NCI-H146 (cell line): ENCODE results near the gene SETD1A.

Source experiments
- DNase-seq: peaks from one replicate; lab custom pipeline; 2025; lab: John Stamatoyannopoulos, UW

SETD1A gene

GRCh38 chr16:30982548-30983288 is 25.2 kb downstream of the SETD1A start:
- no peak for DNase-seq

- DNase-seq = no peak
Measured at GRCh38 chr16:30983289-30983889, 25.8 kb downstream of the SETD1A start.

GRCh38 chr16:30983898-30984610 is 26.5 kb downstream of the SETD1A start:
- no peak for DNase-seq

GRCh38 chr16:30984669-30985400 is 27.3 kb downstream of the SETD1A start, which contains the start of gene HSD3B7:
TSS of gene HSD3B7 (plus strand) at chr16:30985207. CDS start at chr16:30985659, 452 bp downstream.
- peak; percentile 84 for DNase-seq

- peak; percentile 93 for DNase-seq
Measured at GRCh38 chr16:30985401-30986128, 28.0 kb downstream of the SETD1A start.

- DNase-seq = no peak
Measured at GRCh38 chr16:30986129-30986991, 28.8 kb downstream of the SETD1A start.

GRCh38 chr16:30987581-30988190 is 30.1 kb downstream of the SETD1A start:
- no peak for DNase-seq

GRCh38 chr16:30989469-30990047 is 32.0 kb downstream of the SETD1A start:
- DNase-seq = no peak

GRCh38 chr16:30990105-30990504 is 32.6 kb downstream of the SETD1A start:
- no peak for DNase-seq

- no peak for DNase-seq
Measured at GRCh38 chr16:30991052-30991451, 33.5 kb downstream of the SETD1A start.

GRCh38 chr16:30992276-30992780 is 34.8 kb downstream of the SETD1A start:
- no peak for DNase-seq

- DNase-seq = no peak
Measured at GRCh38 chr16:30992931-30993816, 35.6 kb downstream of the SETD1A start.

- DNase-seq = no peak
Measured at GRCh38 chr16:30995927-30996323, 38.4 kb downstream of the SETD1A start.

GRCh38 chr16:30996324-30996984 is 38.9 kb downstream of the SETD1A start:
- no peak for DNase-seq

GRCh38 chr16:30996985-30997724 is 39.6 kb downstream of the SETD1A start:
- peak; percentile 74 for DNase-seq

GRCh38 chr16:30997725-30998711 is 40.5 kb downstream of the SETD1A start:
- no peak for DNase-seq
